ENCODE data around the gene ADPRS.

ADPRS gene

GRCh38 chr1:36134505-36135329 lies 46.0 kb downstream of the ADPRS start:
- DNase-seq: peak; percentile 23

GRCh38 chr1:36135330-36135667 lies 46.6 kb downstream of the ADPRS start:
- no peak for DNase-seq

GRCh38 chr1:36135796-36136195 lies 47.1 kb downstream of the ADPRS start:
- no peak for DNase-seq

GRCh38 chr1:36136535-36136934 lies 47.8 kb downstream of the ADPRS start:
- DNase-seq: no peak

- DNase-seq: no peak
Measured at GRCh38 chr1:36137226-36137625, 48.5 kb downstream of the ADPRS start.

- DNase-seq: no peak
Measured at GRCh38 chr1:36137776-36138175, 49.1 kb downstream of the ADPRS start.

- no peak for DNase-seq
Measured at GRCh38 chr1:36139521-36139920, 50.8 kb downstream of the ADPRS start.

GRCh38 chr1:36142121-36142520 lies 53.4 kb downstream of the ADPRS start:
- DNase-seq: no peak

- DNase-seq: no peak
Measured at GRCh38 chr1:36143424-36143823, 54.7 kb downstream of the ADPRS start.

Data from kidney glomerular epithelial cell (primary cell).